Activated CD8-positive, alpha-beta memory T cell treated with anti-CD3 and anti-CD28 coated beads for 36 hours (primary cell): Measurements from ENCODE around the gene TSTD1. TPM values are rescaled to one million over a fixed set of nuclear protein-coding genes. Genes with fewer than 3 reads are reported as not detected.

Source experiments
- CTCF ChIA-PET: fragments of 350-600 bp; sonication (Branson Sonifier 250); formaldehyde crosslinking; loops from one replicate; lab custom pipeline; 2021; ENCODE audit warnings: antibody characterized with exemption; lab: Charles Lee
- POLR2A ChIA-PET: fragments of 350-600 bp; sonication (Branson Sonifier 250); formaldehyde crosslinking; loops from one replicate; lab custom pipeline; 2021; ENCODE audit warnings: antibody characterized with exemption; lab: Charles Lee
- total RNA-seq, 2 experiments: library from RNA; stranded (reverse); gene quantifications; one replicate each; pipeline ENCODE4 v1.2.3, GENCODE V29; 2021

TSTD1 gene
- total RNA-seq, result 10 to 100 TPM; 40.9 to 43.2 TPM

- CTCF ChIA-PET, result interaction anchor here (0.6 to 2.3 kb wide), 12 partner anchors 11 to 364 kb away, joined by 3 to 6 read pairs (median 4); partner anchors contain the start of genes F11R and KLHDC9
- POLR2A ChIA-PET, result interaction anchor here (0.7 to 1.7 kb wide), 6 partner anchors 8 to 94 kb away, joined by 3 to 13 read pairs (median 4); partner anchors contain the start of genes DEDD and F11R
Observed at GRCh38 chr1:161038523-161039153, at the start of gene TSTD1. Gene TSTD1 (minus strand): TSS chr1:161038964. CDS start chr1:161038889, 75 bp downstream.

- ChIA-PET CTCF (interaction anchor here (3.8 kb wide), 1 partner anchor 11 kb away, joined by 19 read pairs; the partner anchor contains the start of gene KLHDC9), POLR2A (no interaction called here)
Observed at GRCh38 chr1:161086457-161086856, 47.7 kb upstream of the TSTD1 start.

- ChIA-PET POLR2A (no interaction called here), CTCF (interaction anchor here (0.9 to 1.0 kb wide), 2 partner anchors 13 to 17 kb away, joined by 3 read pairs; no protein-coding TSS in a partner anchor)
Observed at GRCh38 chr1:161085165-161085564, 46.4 kb upstream of the TSTD1 start.

- ChIA-PET CTCF (interaction anchor here (0.9 to 1.0 kb wide), 2 partner anchors 13 to 16 kb away, joined by 3 read pairs; no protein-coding TSS in a partner anchor), POLR2A (no interaction called here)
Observed at GRCh38 chr1:161084597-161084988, 45.8 kb upstream of the TSTD1 start.

GRCh38 chr1:161083748-161084596, 45.2 kb upstream of the TSTD1 start:
- POLR2A ChIA-PET, result no interaction called here

GRCh38 chr1:161082996-161083747, 44.4 kb upstream of the TSTD1 start:
- POLR2A ChIA-PET, result no interaction called here
- CTCF ChIA-PET, result interaction anchor here (0.6 to 1.8 kb wide), 2 partner anchors 14 to 189 kb away, joined by 3 to 7 read pairs; no protein-coding TSS in a partner anchor

More at GRCh38 chr1:161083748-161084596, 45.2 kb upstream of the TSTD1 start:
- CTCF ChIA-PET, result interaction anchor here (1.8 kb wide), 1 partner anchor 13 kb away, joined by 7 read pairs; no protein-coding TSS in a partner anchor

GRCh38 chr1:161082483-161082882, 43.7 kb upstream of the TSTD1 start:
- POLR2A ChIA-PET, result no interaction called here
- CTCF ChIA-PET, result interaction anchor here (0.6 to 1.8 kb wide), 2 partner anchors 15 to 190 kb away, joined by 3 to 7 read pairs; no protein-coding TSS in a partner anchor

GRCh38 chr1:161081519-161081918, 42.8 kb upstream of the TSTD1 start:
- POLR2A ChIA-PET, result no interaction called here
- CTCF ChIA-PET, result no interaction called here

- ChIA-PET POLR2A (interaction anchor here (0.7 kb wide), 1 partner anchor 11 kb away, joined by 3 read pairs; the partner anchor contains the start of gene ARHGAP30), CTCF (interaction anchor here (0.9 to 1.5 kb wide), 4 partner anchors 9 to 17 kb away, joined by 3 to 4 read pairs (median 3); partner anchors contain the start of genes KLHDC9 and NECTIN4)
Observed at GRCh38 chr1:161080441-161081405, 42.0 kb upstream of the TSTD1 start.

GRCh38 chr1:161079436-161080110, 40.8 kb upstream of the TSTD1 start:
- ChIA-PET POLR2A (interaction anchor here (0.7 kb wide), 1 partner anchor 10 kb away, joined by 3 read pairs; the partner anchor contains the start of gene ARHGAP30), CTCF (interaction anchor here (0.7 to 1.5 kb wide), 5 partner anchors 9 to 88 kb away, joined by 3 to 4 read pairs (median 3); partner anchors contain the start of genes KLHDC9 and NECTIN4)

- POLR2A ChIA-PET, result no interaction called here
- CTCF ChIA-PET, result no interaction called here
Observed at GRCh38 chr1:161077426-161077825, 38.7 kb upstream of the TSTD1 start.

- CTCF ChIA-PET, result no interaction called here
- POLR2A ChIA-PET, result no interaction called here
Observed at GRCh38 chr1:161076410-161076809, 37.6 kb upstream of the TSTD1 start.

GRCh38 chr1:161074676-161075368, 36.1 kb upstream of the TSTD1 start:
- CTCF ChIA-PET, result no interaction called here
- POLR2A ChIA-PET, result no interaction called here

- ChIA-PET POLR2A (no interaction called here), CTCF (no interaction called here)
Observed at GRCh38 chr1:161073474-161074121, 34.8 kb upstream of the TSTD1 start.

GRCh38 chr1:161072751-161073449, 34.1 kb upstream of the TSTD1 start:
- CTCF ChIA-PET, result interaction anchor here (0.7 to 2.1 kb wide), 5 partner anchors 18 to 49 kb away, joined by 3 to 11 read pairs (median 6); partner anchors contain the start of gene TSTD1
- POLR2A ChIA-PET, result no interaction called here
